SK-N-SH treated with all-trans-retinoic acid at 6 μM for 48 hours (cell line): Measurements from ENCODE around the gene VTA1.

ENCODE experiments used
- CSDC2 ChIP-seq: fragments of 250-450 bp; sonication (Bioruptor Pico); IDR thresholded peaks from 2 replicates; pipeline ENCODE4 v1.5.0; 2020; ENCODE audit warnings: mild to moderate bottlenecking, moderate library complexity
- GLIS3 ChIP-seq: fragments of 250-450 bp; sonication (Bioruptor Pico); IDR thresholded peaks from 2 replicates; pipeline ENCODE4 v1.5.0; 2020; ENCODE audit warnings: mild to moderate bottlenecking, moderate library complexity
- RARB ChIP-seq: fragments of 250-450 bp; sonication (Bioruptor Pico); IDR thresholded peaks from 2 replicates; pipeline ENCODE4 v1.8.0; 2021; ENCODE audit warnings: mild to moderate bottlenecking, moderate library complexity
- SNAI2 ChIP-seq: fragments of 250-450 bp; sonication (Bioruptor Pico); IDR thresholded peaks from 2 replicates; pipeline ENCODE4 v1.5.0; 2020; ENCODE audit warnings: mild to moderate bottlenecking, moderate library complexity
- TOX ChIP-seq: fragments of 250-450 bp; sonication (Bioruptor Pico); IDR thresholded peaks from 2 replicates; pipeline ENCODE4 v1.8.0; 2021; ENCODE audit warnings: mild to moderate bottlenecking, moderate library complexity, borderline replicate concordance
- TSHZ2 ChIP-seq: fragments of 250-450 bp; sonication (Bioruptor Pico); IDR thresholded peaks from 2 replicates; pipeline ENCODE4 v1.5.0; 2020; ENCODE audit warnings: mild to moderate bottlenecking, moderate library complexity
- ZFP3 ChIP-seq: fragments of 250-450 bp; sonication (Bioruptor Pico); IDR thresholded peaks from 2 replicates; pipeline ENCODE4 v1.5.0; 2020; ENCODE audit warnings: mild to moderate bottlenecking, moderate library complexity
- ZNF70 ChIP-seq: fragments of 450-650 bp; formaldehyde crosslinking; IDR thresholded peaks from 2 replicates; pipeline ENCODE4 v1.5.0; 2020; ENCODE audit warnings: mild to moderate bottlenecking, moderate library complexity
- ZNF8 ChIP-seq: fragments of 450-650 bp; formaldehyde crosslinking; IDR thresholded peaks from 2 replicates; pipeline ENCODE4 v1.5.0; 2020; ENCODE audit warnings: mild to moderate bottlenecking, moderate library complexity

DNA sequence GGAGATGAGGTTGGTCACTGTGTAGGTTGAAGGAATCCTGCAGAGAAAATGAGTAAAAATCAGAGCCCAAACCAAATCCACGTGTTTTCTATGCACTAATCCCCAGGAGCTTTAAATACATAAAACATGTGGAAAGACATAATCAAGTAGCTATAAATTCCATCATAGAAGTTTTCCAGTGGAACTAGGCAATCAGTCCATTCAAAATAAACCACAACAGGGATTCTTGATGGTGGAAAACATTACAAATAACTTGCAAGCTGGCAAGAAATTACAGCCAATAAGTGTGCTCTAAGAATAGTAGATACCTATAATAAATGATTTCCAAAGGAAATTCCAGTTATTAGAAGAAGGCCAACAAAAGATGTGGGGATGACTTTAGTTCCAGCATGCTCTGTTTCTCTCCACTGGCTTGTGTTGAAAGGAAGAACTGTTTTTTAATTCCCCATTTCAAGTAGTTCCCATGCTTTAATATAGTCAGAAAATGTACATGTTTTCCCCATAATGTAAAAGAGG, 104.9 kb downstream of the VTA1 start:
- TF ChIP-seq ZFP3 (CRISPR knock-in tag), result no peak
- TF ChIP-seq ZNF8 (CRISPR knock-in tag), result no peak
- TF ChIP-seq SNAI2 (CRISPR knock-in tag), result no peak
- no peak for TF ChIP-seq ZNF70 (CRISPR knock-in tag)
- TF ChIP-seq CSDC2 (CRISPR knock-in tag), result no peak
- no peak for TF ChIP-seq TSHZ2 (CRISPR knock-in tag)
- TF ChIP-seq TOX, result no peak
- TF ChIP-seq RARB, result no peak
- TF ChIP-seq GLIS3 (CRISPR knock-in tag), result no peak
